IPS-20b (cell line): ENCODE data around the gene RPS14.

Experiments used
- H3K27ac ChIP-seq: one replicate; pipeline ENCODE4 v1.5.1; 2013; ENCODE audit warnings: low read length
- H3K27me3 ChIP-seq: 2 replicates; pipeline ENCODE4 v1.6.1; 2013; ENCODE audit warnings: mild to moderate bottlenecking, low read length, inconsistent platforms; ENCODE audit not compliant: insufficient read depth
- H3K36me3 ChIP-seq: 2 replicates; pipeline ENCODE4 v1.6.1; 2013; ENCODE audit warnings: low read depth, mild to moderate bottlenecking, inconsistent platforms, low read length, moderate library complexity; ENCODE audit not compliant: insufficient read depth
- H3K4me1 ChIP-seq: 2 replicates; pipeline ENCODE4 v1.6.1; 2013; ENCODE audit warnings: mild to moderate bottlenecking, control low read depth, inconsistent platforms, low read length, moderate library complexity; ENCODE audit not compliant: insufficient read depth
- H3K4me3 ChIP-seq: 2 replicates; pipeline ENCODE4 v1.5.1; 2013; ENCODE audit warnings: mild to moderate bottlenecking, low read length, inconsistent platforms
- H3K9ac ChIP-seq: 2 replicates; pipeline ENCODE4 v1.6.1; 2013; ENCODE audit warnings: low read depth, mild to moderate bottlenecking, inconsistent platforms, low read length, moderate library complexity
- H3K9me3 ChIP-seq: 2 replicates; pipeline ENCODE4 v1.6.1; 2013; ENCODE audit warnings: mild to moderate bottlenecking, low read depth, low read length, inconsistent platforms; ENCODE audit not compliant: insufficient read depth

Gene RPS14

GRCh38 chr5:150394131-150394530 is 55.4 kb downstream of the RPS14 start:
- H3K9ac ChIP-seq, result no peak overlapping the region
- no peak overlapping the region for H3K4me3 ChIP-seq
- H3K36me3 ChIP-seq, result peaks cover 99% of the 10 kb centered on the region
- H3K4me1 ChIP-seq, result no peaks in the 10 kb centered on the region
- no peaks in the 10 kb centered on the region for H3K9me3 ChIP-seq
- no peak overlapping the region for H3K27ac ChIP-seq
- H3K27me3 ChIP-seq, result no peaks in the 10 kb centered on the region

- Histone ChIP-seq H3K4me1 (no peaks in the 10 kb centered on the region), H3K36me3 (peaks cover 99% of the 10 kb centered on the region), H3K27ac (no peak overlapping the region), H3K27me3 (no peaks in the 10 kb centered on the region), H3K9ac (no peak overlapping the region), H3K9me3 (no peaks in the 10 kb centered on the region), H3K4me3 (no peak overlapping the region)
These were observed 56.4 kb downstream of the RPS14 start for GRCh38 chr5:150393096-150393645.

- no peak overlapping the region for H3K27ac ChIP-seq
- peaks cover 99% of the 10 kb centered on the region for H3K36me3 ChIP-seq
- H3K4me1 ChIP-seq, result no peaks in the 10 kb centered on the region
These were observed 56.9 kb downstream of the RPS14 start for GRCh38 chr5:150392680-150393079.

More at GRCh38 chr5:150392680-150393079, 56.9 kb downstream of the RPS14 start:
- Histone ChIP-seq H3K9ac (no peak overlapping the region), H3K27me3 (no peaks in the 10 kb centered on the region), H3K9me3 (no peaks in the 10 kb centered on the region), H3K4me3 (no peak overlapping the region)
